ENCODE results near the gene TNFRSF12A.
A peak's percentile ranks its signal among the peaks of the same experiment; 100 is the strongest.

TNFRSF12A gene

DNA sequence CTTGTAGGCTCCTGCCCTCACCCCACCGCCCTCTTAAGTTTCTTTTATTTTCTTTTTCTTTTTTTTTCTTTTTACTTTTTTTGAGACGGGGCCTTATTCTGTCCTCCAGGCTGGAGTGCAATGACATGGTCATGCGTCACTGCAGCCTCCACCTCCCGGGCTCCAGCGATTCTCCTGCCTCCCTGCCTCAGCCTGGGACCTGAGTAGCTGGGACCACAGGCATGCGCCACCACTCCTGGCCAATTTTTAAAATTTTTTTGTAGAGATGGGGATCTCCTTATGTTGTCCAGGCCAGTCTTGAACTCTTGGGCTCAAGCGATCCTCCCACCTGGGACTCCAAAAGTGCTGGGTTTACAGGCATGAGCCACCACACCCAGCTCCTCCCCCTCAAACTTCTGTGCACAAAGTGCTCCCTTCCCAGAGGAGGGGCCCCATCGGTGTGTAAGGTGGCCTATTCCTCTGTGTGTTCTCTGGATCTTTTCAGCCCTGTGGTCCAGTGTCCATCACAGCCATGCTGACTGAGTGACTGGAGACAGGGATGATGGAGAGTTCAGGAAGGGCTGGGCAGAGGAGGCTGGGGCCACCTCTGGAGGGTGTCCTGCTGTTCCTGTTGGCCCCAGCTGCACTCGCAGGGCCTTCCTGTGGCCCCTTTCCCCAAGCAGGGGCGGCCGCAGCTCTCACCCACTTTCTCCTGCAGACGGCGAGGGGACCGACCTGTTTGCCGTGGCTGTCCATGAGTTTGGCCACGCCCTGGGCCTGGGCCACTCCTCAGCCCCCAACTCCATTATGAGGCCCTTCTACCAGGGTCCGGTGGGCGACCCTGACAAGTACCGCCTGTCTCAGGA is 36.4 kb downstream of the TNFRSF12A start:
- TF ChIP-seq, protein P1, sequence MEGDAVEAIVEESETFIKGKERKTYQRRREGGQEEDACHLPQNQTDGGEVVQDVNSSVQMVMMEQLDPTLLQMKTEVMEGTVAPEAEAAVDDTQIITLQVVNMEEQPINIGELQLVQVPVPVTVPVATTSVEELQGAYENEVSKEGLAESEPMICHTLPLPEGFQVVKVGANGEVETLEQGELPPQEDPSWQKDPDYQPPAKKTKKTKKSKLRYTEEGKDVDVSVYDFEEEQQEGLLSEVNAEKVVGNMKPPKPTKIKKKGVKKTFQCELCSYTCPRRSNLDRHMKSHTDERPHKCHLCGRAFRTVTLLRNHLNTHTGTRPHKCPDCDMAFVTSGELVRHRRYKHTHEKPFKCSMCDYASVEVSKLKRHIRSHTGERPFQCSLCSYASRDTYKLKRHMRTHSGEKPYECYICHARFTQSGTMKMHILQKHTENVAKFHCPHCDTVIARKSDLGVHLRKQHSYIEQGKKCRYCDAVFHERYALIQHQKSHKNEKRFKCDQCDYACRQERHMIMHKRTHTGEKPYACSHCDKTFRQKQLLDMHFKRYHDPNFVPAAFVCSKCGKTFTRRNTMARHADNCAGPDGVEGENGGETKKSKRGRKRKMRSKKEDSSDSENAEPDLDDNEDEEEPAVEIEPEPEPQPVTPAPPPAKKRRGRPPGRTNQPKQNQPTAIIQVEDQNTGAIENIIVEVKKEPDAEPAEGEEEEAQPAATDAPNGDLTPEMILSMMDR (conservative IDR thresholded peaks at IDR 0.05; ENCODE audit: low read depth, low read length): no peak
- H3K4me3 ChIP-seq (ENCODE audit: low read depth, low read length): no peak overlapping the region
- DNase-seq (ENCODE audit: low read depth): no peak

DNA sequence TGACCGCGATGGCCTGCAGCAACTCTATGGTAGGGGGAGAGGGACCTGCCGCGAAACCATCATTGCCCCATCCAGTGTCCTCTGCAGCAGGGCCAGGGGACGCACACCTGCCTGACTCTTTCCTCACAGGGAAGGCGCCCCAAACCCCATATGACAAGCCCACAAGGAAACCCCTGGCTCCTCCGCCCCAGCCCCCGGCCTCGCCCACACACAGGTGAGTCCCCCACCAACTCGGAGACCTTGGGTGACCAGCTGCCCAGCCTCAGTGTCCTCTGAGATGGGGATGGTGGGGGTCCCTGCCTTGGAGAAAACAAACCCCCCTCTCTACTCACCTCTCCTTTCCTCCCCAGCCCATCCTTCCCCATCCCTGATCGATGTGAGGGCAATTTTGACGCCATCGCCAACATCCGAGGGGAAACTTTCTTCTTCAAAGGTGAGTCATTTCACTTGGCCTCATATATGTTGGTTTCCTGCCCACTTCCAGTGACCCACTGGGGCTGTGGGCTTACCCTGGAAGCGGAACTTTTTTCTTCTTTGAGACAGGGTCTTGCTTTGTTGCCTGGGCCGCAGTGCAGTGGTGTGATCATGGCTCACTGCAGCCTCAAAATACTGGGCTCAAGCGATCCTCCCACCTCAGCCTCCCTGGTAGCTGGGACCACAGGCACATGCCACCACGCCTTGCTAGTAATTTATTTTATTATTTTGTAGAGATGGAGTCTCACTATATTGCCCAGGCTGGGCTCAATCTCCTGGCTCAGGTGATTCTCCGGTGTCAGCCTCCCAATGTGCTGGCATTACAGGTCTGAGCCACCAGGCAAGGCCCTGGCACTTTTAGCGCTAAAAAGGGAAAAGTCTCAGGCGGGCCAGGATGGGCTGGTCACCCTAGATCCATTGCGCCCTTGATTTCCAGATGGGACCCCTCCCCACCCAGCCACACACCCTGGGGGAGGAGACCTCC is 37.3 kb downstream of the TNFRSF12A start:
- no peak overlapping the region for H3K4me3 ChIP-seq (ENCODE audit: low read depth, low read length)

DNA sequence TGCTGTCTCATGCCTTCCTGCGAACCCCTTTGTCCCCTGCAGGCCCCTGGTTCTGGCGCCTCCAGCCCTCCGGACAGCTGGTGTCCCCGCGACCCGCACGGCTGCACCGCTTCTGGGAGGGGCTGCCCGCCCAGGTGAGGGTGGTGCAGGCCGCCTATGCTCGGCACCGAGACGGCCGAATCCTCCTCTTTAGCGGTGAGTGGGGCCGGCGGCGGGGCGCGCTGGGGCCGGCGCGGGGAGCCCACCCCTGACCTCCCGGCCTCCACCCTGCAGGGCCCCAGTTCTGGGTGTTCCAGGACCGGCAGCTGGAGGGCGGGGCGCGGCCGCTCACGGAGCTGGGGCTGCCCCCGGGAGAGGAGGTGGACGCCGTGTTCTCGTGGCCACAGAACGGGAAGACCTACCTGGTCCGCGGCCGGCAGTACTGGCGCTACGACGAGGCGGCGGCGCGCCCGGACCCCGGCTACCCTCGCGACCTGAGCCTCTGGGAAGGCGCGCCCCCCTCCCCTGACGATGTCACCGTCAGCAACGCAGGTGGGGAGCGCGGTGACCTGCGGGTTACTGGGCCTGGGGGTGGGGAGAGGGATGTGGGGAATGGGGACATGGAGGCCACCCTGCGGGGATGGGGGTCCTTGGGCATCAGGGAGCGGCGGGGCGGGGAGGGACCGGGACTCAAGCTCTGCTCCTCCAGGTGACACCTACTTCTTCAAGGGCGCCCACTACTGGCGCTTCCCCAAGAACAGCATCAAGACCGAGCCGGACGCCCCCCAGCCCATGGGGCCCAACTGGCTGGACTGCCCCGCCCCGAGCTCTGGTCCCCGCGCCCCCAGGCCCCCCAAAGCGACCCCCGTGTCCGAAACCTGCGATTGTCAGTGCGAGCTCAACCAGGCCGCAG is 38.2 kb downstream of the TNFRSF12A start:
- DNase-seq (ENCODE audit: low read depth): peak; percentile 38
- peak overlapping the region; percentile 74 for H3K4me3 ChIP-seq (ENCODE audit: low read depth, low read length)
- TF ChIP-seq, protein P1 (conservative IDR thresholded peaks at IDR 0.05; ENCODE audit: low read depth, low read length): peak; percentile 16

More for the DNA sequence above, 37.3 kb downstream of the TNFRSF12A start:
- no peak for DNase-seq (ENCODE audit: low read depth)
- TF ChIP-seq, protein P1 (conservative IDR thresholded peaks at IDR 0.05; ENCODE audit: low read depth, low read length): no peak

DNA sequence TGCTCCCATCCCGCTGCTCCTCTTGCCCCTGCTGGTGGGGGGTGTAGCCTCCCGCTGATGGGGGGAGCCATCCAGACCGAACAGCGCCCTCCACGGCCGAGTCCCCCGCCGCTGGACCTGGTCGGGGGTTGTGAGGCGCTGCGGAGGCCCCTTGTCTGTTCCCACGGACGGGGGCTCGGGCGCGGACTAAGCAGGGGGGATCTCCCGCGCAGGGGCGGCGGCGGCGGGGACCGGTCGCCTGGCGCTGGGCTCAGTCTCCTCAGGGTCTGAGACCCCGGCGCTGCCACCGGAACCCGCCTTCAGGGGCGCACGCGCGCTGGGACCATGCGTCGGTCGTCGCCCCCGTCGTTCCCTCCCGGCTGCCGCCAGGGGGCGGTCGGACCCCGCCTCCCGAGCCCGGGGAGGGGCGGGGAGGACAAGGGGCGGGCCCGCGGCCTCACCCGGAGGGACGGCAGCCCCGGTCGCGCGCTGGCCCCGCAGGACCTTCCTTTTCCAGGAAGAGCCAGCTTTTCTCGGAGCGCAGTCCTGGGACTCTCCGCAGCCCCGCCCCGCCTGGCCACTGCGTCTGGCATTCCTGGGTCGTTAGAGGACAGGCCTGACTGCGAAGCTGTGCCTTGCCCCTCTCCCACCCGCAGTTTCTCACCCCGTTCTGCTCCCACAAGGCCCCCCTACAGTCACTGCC is 39.0 kb downstream of the TNFRSF12A start:
- H3K4me3 ChIP-seq (ENCODE audit: low read depth, low read length): peak overlapping the region; percentile 74
- peak; percentile 76 for DNase-seq (ENCODE audit: low read depth)
- TF ChIP-seq, protein P1 (conservative IDR thresholded peaks at IDR 0.05; ENCODE audit: low read depth, low read length): peak; percentile 51

DNA sequence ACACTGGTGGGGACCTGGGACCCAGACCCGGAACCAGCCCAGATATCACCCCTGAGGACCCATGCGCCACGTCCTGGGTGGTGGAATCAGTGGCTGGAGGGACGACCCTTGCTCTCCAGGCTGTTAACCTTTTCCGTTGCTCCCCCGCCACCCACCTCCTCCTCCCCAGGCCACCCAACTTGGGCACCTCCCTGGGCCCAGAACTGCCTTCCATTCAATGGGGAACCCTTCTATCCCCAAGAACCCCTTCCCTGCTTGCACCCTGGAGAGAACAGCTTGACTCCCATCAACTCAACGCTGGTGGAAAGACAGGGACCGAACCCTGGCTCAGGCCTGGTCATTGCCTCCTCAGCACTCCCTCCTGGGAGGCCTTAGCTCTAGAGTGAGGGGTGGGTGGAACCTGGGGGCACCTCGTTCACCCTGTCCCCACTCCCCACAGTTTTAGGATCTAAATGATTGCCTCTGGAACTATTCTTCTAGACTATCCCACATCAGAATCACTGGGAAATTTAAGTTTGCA is 39.6 kb downstream of the TNFRSF12A start:
- DNase-seq (ENCODE audit: low read depth): no peak
- H3K4me3 ChIP-seq (ENCODE audit: low read depth, low read length): peak overlapping the region; percentile 74
- TF ChIP-seq, protein P1 (conservative IDR thresholded peaks at IDR 0.05; ENCODE audit: low read depth, low read length): no peak
